Bronchial epithelial cell (primary cell): ENCODE measurements around the gene ITPRIP. TPM values are rescaled to one million over a fixed set of nuclear protein-coding genes. Genes with fewer than 3 reads are reported as not detected.

Source experiments
- DNase-seq: peaks from one replicate; pipeline ENCODE4 v3.0.0-alpha.2; 2010; ENCODE audit warnings: low read depth
- FAIRE-seq: peaks from 2 replicates; lab custom pipeline; 2011; peaks lifted over from hg19 to GRCh38; lab: Jason Lieb, UNC
- H3K27me3 ChIP-seq: 2 replicates; pipeline ENCODE4 v1.5.1; 2011; ENCODE audit warnings: low read length; ENCODE audit not compliant: control insufficient read depth, insufficient read depth
- H3K36me3 ChIP-seq: 2 replicates; pipeline ENCODE4 v1.5.1; 2011; ENCODE audit warnings: low read length; ENCODE audit not compliant: control insufficient read depth, insufficient read depth
- H3K4me3 ChIP-seq: 2 replicates; pipeline ENCODE4 v1.5.1; 2011; ENCODE audit warnings: mild to moderate bottlenecking, low read depth, low read length, control low read depth
- CTCF ChIP-seq: IDR thresholded peaks from 2 replicates; pipeline ENCODE4 v1.5.1; 2011; ENCODE audit warnings: mild to moderate bottlenecking, moderate library complexity, low read length, control low read depth, inconsistent platforms; ENCODE audit not compliant: insufficient read depth, severe bottlenecking
- total RNA-seq: library from RNA; depleted of rRNA; stranded (reverse); fragments of >200 nt; gene quantifications from 2 replicates; pipeline ENCODE4 v1.2.1, GENCODE V29; 2014

Gene ITPRIP
- 12.9 and 30.7 TPM in 2 replicates for total RNA-seq

GRCh38 chr10:104337985-104338735 lies at the start of gene ITPRIP:
Gene ITPRIP (minus strand): TSS chr10:104338465. CDS start chr10:104316051, 22,414 bp downstream.
- FAIRE-seq (no peak), DNase-seq (peak; percentile 72)
- Histone ChIP-seq H3K27me3 (no peaks in the 10 kb centered on the region), H3K4me3 (peak within 1 kb of the TSS; percentile 93), H3K36me3 (peaks cover 8% of the 10 kb centered on the region)
- TF ChIP-seq CTCF, result peak; percentile 22

- FAIRE-seq (peak; percentile 66), DNase-seq (peak; percentile 28)
- TF ChIP-seq CTCF, result no peak
- no peaks in the 10 kb centered on the region for H3K36me3 ChIP-seq
- H3K27me3 ChIP-seq, result no peaks in the 10 kb centered on the region
- no peak overlapping the region for H3K4me3 ChIP-seq
Observed at GRCh38 chr10:104387130-104387888, 49.0 kb upstream of the ITPRIP start.

- TF ChIP-seq CTCF, result no peak
- Histone ChIP-seq H3K36me3 (no peaks in the 10 kb centered on the region), H3K27me3 (no peaks in the 10 kb centered on the region), H3K4me3 (no peak overlapping the region)
- peak; percentile 28 for FAIRE-seq
- DNase-seq, result no peak
Observed at GRCh38 chr10:104380336-104380735, 42.1 kb upstream of the ITPRIP start.

- peak; percentile 40 for DNase-seq
- FAIRE-seq, result no peak
- no peak for TF ChIP-seq CTCF
- H3K4me3 ChIP-seq, result no peak overlapping the region
- H3K27me3 ChIP-seq, result no peaks in the 10 kb centered on the region
- no peaks in the 10 kb centered on the region for H3K36me3 ChIP-seq
Observed at GRCh38 chr10:104376784-104377300, 38.6 kb upstream of the ITPRIP start.

- H3K4me3 ChIP-seq, result no peak overlapping the region
- no peaks in the 10 kb centered on the region for H3K36me3 ChIP-seq
- H3K27me3 ChIP-seq, result no peaks in the 10 kb centered on the region
- TF ChIP-seq CTCF, result no peak
- FAIRE-seq, result no peak
- no peak for DNase-seq
Observed at GRCh38 chr10:104374591-104374990, 36.3 kb upstream of the ITPRIP start.
